HG02870 (cell line): ENCODE results near the gene IQCM.
"Not testable (repeated sequence)": the region's sequence is repeated elsewhere in the genome, so short reads cannot be mapped to it uniquely, and the experiment has no call there.

Experiments used
- ATAC-seq: cut with Tn5 transposase; IDR thresholded peaks from one replicate; pipeline ENCODE4 v1.9.1; 2021; ENCODE audit warnings: mild to moderate bottlenecking, moderate library complexity; ENCODE audit not compliant: unreplicated experiment

The IQCM gene

DNA sequence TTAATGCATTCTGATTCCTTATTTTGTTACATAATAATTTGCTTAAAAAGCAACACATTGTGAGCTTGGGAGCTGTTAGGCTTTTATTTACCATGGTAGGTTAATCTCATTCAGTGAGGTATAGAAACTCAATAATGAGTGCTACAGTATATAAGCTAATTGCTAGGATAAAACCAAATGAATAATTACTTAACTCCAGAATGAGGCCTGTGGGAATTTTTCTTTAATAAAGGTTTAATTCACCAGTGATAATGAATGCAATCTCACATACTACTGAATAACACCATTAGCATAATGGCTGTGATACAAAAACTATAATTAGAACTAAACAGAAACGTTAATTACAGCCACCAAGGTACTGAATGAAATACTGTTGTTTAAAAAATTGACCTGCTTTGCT is 326.3 kb downstream of the IQCM start:
- no peak for ATAC-seq

DNA sequence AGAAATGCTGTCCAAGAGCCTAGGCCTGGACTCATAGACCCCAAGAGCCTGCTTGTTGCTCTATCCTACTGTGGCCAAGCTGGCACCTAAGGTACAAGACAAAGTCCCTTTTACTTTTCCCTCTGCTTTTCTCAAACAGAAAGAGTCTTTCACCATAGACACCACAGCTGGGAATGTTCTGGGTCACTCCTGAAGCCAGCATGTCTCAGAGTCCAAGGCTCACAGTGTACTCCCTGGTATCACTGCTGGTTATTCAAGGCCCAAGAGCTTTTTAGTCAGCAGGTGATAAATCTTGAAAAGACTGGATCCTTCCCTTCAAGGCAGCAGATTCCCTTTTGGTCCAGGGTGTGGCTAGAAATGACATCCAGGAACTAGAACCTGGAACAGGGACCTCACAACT is 328.8 kb downstream of the IQCM start:
- no peak for ATAC-seq

DNA sequence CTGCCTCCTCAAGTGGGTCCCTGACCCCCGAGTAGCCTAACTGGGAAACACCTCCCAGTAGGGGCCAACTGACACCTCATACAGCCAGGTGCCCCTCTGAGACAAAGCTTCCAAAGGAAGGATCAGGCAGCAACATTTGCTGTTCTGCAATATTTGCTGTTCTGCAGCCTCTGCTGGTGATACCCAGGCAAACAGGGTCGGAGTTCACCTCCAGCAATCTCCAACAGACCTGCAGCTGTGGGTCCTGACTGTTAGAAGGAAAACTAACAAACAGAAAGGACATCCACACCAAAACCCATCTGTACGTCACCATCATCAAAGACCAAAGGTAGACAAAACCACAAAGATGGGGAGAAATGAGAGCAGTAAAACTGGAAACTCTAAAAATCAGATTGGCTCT is 347.0 kb downstream of the IQCM start:
- not testable (repeated sequence) for ATAC-seq

DNA sequence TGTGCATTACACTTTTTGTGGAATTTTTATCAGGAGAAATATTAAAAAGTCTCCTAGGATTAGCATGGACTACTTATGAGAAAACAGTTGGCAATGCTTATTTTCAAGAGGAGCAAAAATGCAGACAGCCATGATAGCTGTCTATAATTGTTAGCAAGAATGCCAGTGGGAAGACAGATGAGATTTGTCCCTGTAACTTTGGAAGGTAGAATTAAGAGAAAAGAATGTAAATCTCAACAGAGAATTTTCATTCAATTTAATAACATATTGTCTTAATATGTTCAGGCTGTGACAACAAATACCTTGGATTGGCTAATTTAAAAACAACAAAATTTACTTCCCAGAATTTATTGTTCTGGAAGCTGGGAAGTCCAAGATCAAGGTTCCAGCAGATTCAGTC is 349.2 kb downstream of the IQCM start:
- ATAC-seq: no peak

DNA sequence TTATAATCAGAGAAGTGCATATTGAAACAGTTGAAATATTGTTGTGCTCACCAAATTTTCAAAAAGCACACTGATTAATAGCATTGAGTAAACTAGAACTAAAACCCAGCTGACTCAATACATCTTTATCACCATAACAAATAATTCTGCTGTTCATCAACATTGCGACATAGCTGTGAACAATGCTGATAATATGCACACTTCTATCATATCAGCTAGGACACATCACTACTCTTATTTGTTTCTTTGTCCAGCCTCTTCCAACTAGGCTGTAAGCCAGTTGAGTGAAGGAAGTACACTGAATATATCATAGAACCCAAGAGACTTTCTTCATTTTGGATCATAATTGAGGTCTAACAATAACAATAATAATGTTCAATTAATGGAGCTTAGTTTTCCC is 349.7 kb downstream of the IQCM start:
- ATAC-seq: no peak

DNA sequence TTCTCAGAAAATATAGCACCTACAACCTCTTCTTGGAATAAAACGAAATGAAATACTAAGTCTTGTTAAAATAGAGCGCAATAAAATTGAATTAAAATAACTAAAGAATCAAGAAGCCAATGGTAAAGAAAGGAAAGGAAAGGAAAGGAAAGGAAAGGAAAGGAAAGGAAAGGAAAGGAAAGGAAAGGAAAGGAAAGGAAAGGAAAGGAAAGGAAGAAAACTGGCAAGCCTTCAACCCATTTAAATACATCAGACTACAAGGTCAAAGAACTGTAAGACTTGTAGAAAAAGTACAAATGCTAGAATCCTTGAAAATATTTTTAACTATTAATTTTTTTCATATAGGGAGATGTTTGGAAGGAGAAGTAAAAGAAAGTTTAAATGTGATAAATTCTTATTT is 372.1 kb downstream of the IQCM start:
- no peak for ATAC-seq

DNA sequence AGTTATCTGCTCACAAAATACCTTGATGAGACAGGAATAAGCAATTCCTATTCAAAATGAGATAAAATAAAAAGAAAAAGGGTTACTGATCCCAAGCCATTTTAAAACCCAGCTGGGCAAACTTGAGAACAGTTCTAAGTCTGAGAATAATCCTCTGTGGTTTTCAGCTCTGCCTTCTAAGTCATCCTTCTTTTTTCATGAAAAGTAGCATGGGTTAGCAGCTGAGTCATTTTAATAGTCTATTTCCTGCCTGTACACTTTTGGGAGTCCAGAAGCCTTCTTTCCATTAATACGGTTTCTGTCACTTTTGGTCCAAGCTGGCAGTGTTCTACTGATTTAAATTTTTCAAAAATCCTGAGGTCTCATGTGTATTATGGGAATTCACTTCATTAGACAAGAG is 374.3 kb downstream of the IQCM start:
- no peak for ATAC-seq

DNA sequence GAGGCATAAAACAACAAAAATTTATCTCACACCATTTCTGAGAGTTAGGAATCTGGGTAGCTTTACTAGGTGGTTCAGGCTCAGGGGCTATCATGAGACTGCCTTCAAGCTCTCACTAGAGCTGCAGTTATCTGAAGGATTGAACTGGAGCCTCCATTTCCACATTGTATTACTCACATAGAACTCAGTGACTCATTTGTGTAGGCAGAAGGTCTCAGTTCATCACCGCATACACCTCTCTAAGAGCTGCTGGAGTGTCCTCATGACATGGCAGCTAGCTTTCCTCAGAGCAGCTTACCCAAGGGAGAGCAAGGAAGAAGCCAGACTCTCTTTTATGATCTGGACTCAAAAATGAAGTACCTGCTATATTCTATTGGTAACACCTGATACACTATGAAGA is 389.2 kb downstream of the IQCM start:
- no peak for ATAC-seq

DNA sequence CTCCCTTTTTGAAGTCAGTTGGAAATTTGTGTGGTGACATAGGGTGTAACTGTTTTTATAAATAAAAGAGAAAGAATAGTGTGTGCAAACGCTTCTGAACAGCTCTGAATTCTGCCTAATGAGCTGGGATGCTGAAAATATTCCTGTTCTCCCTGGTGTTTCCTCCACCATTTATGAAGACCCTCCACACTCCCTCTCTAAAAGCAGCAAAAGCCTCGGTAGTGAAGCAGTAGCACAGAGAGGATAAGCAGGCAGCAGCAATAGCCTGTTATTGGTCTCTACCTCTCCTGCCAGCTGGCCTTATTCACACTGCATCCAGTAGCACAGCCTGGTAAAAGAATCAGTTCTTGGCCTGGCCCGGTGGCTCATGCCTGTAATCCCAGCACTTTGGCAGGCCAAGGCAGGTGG is 406.1 kb downstream of the IQCM start:
- no peak for ATAC-seq

DNA sequence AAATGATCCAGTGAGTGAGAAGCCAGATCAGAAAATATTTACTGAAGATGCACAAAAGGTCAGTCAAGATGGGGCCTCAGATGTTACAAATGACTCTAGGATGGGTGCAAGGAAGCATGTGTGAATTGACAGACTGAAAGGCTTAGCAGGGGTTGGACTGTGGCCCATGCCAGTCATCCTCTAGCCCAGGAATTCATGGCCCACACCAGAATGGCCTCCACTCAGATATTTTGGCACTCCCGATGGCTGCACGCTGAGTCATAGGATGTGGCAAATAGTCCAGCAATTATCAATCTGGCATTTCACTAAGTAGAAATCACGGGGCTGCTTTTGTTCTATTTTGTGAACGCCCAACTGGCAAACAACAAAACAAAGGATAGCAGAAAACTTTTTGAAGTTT is 406.5 kb downstream of the IQCM start:
- ATAC-seq: no peak

DNA sequence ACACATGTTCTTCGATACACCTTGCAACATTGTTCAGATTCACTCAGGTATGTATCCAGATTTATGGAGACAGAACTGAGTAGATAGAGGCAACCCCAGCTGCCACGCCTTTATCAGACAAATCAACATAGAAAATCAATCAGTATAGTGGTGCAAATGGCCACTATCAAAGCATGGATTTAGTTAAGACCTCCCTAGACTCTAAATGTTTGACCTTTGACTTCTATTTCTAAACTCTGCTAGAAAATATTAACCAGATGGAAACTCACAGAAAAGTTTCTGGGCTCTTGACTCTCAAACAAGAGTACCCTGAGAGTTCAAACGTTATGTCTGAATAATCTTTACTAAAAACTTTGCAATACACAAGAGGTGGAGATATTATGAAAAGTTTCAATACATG is 411.5 kb downstream of the IQCM start:
- ATAC-seq: no peak

DNA sequence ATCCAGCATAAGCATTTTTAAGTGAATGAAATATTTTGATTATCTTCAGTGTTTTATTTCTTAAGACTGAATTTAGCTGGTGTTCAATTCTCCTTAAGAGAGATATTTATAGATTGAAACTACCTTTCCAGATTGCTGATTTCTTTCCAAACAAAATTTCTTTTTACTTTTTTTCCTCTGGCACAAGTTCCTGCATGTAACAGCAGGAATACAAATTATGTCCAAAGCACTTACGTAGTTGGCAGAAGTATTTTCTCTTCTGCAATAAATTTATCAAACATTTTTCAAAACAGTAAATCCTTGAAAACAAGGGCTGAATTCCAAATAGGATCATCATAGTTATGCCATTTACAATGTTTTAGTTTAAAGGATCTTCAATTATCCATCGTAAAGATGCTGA is 412.6 kb downstream of the IQCM start:
- no peak for ATAC-seq

DNA sequence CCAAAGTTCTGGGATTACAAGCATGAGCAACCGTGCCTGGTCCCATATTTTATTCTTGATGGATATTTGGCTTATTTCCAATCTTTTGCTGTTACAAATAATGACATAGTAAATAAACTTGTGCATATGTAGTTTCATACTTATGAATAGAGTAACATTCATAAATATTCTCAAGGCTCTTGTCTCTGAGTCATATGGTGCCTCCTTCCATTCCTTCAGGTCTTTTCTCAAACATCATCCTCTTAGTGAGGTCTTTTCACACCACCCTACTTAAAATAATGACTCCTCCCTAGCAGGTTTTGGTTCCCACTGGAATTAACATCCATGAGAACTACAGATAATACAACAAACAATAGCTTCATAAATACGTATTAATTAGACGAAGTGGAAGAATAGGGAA is 416.6 kb downstream of the IQCM start:
- ATAC-seq: no peak

DNA sequence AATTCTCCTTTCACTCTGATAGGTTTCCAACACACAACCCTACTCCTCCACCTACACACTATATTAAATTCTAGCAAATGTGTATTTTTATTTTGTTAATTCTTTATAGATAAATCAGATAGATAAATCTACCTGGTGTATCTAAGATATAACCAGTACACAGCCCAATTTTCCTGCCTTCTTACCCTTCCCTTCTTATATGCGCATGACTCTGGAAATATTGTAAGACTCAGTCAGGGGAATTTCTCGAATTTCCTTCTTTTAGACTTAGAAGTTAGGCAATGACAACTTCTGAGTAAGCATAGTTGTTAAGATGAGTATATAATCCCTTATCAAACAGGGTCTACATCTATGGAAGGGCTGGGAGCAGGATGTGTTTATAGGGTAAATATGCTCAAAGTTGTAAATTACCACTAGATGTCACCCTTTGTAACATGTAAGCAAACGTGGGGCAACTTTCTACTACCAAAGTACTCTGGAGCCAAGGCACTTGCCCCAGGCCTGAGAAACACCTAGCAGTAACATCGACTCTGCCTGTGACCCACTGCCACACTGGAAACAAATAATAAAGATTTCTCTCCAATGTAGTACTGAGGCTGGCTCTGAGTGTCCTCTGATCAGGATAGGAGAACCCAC is 444.7 kb downstream of the IQCM start:
- ATAC-seq: peak; percentile 80

DNA sequence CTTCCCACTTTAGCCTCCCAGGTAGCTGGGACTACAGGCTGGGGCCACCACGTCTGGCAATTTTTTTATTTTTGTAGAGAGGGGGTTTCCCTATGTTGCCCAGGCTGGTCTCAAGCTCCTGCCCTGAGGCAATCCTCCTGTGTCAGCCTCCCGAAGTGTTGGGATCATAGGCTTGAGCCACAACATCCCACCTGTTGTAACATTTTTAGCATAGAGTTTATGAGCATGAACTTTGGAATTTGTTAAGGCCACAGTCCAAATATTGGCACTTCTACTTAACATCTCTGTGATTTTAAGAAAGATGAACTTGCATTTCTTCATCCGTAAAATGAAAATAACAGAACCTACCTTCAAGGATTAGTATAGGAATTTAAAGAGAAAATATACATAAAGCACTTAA is 445.6 kb downstream of the IQCM start:
- ATAC-seq: no peak

DNA sequence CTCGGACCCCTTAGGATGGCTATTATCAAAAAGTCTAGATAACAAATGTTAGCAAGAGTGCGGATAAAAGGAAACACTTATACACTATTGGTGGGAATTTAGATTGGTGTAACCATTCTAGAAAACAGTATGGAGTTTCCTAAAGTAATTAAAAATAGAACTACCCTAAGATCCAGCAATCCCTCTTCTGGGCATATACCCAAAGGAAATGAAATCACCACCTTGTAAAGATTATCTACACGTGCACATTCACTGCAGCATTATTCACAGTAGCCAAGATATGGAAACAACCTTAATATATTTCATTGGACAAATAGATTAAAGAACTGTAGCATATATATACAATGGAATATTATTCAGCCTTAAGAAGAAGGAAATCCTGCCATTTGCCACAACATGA is 462.4 kb downstream of the IQCM start:
- no peak for ATAC-seq

DNA sequence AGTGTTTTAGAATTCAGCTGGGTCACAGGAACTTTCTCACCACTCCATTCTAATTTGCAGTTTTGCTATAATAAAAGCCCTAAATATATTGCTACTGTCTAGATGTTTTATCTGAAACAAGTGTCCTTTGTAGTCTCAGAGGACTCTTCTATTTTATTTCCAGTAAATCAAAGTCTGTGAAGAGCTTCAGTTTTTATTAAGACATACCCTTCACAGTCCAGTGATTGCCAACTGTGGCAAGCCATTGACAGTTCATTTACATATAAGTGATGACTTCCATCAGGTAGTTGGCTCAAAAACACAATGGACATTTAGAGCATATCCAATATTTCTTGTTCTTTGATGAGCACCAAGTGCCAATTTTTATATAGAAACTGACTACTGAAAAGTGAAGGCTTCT is 466.1 kb downstream of the IQCM start:
- ATAC-seq: no peak

DNA sequence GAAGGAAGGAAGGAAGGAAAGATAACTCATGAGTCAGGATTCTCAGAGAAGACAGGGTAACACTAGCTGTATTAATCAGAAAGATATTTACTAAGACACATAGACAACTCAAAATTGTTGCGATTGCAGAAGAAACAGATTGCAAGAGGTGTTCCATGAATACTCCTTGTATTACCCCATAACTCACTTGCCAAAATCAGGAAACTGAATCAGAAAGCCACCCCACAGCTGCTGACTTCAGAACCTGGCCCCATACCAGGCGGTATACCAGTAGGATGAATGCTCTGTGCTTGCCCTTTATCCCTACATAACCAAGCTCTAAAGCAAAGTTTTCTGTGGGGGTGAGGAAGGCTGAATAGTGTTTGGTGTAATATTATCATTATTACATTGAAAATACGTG is 468.5 kb downstream of the IQCM start:
- no peak for ATAC-seq

DNA sequence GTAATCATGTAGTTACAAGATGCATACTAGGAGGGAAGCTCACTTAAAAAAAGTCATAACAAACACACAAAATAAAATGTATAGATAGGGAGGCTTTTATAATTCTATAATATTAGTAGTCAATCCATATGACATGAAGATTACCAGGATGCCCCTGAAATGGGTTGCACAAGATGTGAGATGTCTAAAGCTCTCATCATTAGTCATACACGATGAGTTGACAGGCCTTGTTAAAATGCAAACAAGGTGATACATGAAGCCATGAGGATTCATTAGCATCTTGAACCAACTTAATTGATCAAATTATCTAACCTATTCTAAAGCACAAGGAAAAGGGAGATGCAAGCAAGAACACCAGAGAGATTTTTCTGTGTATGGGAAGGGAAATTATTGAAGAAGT is 470.2 kb downstream of the IQCM start:
- ATAC-seq: no peak

DNA sequence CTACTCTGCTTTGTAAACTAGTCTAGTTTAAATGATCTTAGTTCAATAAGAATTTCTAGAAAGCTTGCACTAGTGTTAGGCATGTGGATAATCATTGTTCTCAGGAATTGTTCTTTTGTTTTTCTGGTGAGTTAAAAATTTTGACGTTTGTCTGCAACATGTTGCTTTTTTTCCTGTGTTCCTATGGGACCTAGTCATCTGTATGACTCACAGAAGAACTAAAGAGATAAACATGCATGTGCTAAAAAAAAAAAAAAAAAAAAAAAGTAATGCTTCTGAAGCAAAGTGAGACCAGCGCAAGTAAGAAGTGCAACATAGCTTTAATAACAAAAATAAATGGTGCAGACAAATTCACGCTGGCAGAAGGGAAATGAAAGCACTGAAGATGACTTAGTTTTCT is 471.2 kb downstream of the IQCM start:
- ATAC-seq: no peak

DNA sequence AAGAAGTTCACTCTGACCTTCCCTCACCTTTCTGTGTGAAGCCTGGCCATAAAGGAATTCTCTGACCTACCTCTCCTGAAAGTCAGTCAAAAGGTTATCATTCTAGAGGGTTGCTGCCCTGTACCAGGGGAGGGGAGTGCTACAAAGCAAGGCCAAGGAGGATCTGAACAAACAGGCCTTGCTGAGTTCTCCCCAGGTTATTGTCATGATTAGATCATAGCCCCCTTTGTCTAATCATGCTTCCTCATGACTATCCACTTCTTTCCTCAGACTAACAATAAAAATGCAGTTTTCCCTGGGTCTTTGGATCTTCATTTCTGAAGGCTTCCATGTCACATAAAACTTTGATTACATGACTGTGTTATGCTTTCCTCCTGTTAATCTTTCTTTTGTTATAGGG is 472.0 kb downstream of the IQCM start:
- no peak for ATAC-seq

DNA sequence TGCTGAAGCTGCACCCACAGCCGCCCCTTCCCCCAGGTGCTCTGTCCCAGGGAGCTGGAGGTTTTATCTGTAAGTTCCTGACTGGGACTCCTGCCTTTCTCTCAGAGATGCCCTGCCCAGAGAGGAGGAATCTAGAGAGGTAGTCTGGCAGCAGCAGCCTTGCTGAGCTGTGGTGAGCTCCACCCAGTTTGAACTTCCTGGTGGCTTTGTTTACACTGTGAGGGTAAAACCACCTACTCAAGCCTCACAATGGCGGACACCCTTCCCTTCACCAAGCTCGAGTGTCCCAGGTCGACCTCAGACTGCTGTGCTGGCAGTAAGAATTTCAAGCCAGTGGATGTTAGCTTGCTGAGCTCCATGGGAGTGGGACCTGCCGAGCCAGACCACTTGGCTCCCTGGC is 474.5 kb downstream of the IQCM start:
- ATAC-seq: not testable (repeated sequence)

DNA sequence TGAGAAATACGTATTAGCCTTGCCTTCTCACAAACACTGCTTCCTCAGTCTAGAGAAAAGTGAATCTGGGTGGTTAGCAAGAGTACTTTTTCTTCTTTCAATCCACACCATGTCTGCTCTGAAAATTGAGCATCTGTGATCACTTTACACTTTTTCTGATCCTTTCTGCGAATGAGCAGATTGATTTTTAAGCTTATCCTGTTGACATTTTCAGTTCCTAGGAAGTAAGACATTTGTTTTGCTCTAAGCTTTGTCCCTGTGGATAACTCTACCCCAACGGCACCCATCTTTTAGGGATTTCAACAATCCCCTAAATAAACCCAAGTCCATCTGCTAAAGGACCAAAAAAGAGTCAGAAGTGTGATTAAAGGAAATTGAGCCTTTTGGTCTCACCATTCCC is 487.5 kb downstream of the IQCM start:
- no peak for ATAC-seq

DNA sequence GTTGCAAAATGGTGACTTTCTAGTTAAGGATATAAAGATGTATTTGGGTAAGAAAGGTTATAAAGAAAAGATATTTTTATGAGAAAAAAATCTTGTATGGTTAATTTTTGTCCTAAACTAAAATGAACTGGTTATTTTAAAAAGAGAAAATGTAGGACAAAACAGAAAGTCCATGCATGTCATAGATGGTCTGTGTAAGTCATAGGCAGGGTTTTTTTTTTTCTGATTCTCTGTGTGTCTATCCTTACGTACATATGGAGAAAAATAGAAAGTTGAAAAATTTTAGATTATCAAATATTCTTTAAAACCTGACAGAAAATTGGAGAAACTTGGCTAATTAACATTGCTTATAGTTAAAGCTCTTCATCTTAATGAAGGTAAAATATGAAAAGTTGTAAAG is 493.4 kb downstream of the IQCM start:
- no peak for ATAC-seq
